UCSD-AML1 (cell line): ENCODE measurements around the gene TSHZ2.

Source experiments
- DNase-seq: peaks from one replicate; lab custom pipeline; 2025; ENCODE audit not compliant: unreplicated experiment; lab: John Stamatoyannopoulos, UW

Gene TSHZ2, protein sequence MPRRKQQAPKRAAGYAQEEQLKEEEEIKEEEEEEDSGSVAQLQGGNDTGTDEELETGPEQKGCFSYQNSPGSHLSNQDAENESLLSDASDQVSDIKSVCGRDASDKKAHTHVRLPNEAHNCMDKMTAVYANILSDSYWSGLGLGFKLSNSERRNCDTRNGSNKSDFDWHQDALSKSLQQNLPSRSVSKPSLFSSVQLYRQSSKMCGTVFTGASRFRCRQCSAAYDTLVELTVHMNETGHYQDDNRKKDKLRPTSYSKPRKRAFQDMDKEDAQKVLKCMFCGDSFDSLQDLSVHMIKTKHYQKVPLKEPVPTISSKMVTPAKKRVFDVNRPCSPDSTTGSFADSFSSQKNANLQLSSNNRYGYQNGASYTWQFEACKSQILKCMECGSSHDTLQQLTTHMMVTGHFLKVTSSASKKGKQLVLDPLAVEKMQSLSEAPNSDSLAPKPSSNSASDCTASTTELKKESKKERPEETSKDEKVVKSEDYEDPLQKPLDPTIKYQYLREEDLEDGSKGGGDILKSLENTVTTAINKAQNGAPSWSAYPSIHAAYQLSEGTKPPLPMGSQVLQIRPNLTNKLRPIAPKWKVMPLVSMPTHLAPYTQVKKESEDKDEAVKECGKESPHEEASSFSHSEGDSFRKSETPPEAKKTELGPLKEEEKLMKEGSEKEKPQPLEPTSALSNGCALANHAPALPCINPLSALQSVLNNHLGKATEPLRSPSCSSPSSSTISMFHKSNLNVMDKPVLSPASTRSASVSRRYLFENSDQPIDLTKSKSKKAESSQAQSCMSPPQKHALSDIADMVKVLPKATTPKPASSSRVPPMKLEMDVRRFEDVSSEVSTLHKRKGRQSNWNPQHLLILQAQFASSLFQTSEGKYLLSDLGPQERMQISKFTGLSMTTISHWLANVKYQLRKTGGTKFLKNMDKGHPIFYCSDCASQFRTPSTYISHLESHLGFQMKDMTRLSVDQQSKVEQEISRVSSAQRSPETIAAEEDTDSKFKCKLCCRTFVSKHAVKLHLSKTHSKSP (N-terminal part only)

DNA sequence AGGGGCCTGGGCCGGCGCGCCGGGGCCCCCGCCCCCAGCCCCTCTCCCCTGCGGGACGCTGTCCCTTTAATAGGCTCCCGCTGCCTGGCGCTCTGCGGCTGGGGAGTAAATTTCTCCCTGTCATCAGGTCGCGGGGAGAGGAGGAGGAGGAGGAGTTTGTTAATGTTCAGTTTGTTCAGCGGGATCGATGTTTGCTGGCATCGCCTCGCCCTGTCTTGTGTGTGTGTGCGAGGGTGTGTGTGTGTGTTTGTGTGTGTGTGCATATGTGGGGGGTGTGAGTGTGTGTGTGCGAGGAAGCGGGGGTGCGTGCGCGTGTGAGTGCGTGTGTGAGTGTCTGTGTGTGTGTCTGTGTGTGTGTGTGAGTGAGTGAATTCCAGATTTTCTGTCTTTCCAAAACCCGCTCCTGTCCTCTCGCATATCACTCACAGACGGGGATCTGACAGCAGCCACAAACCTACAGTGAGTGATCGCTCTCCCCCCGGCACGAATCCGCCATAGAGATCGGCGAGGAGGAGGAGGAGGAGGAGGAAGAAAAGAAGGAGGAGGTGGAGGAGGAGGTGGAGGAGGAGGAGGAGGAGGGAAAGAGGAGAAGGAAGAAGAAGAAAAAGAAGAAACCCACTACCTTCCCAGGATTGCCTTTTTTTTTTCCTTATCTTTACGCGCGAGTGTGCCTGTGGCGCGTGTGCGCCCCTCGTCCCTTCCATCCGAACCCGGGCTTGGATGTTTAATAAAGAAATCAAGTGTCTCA lies at the start of gene TSHZ2:
TSS of gene TSHZ2 (plus strand) at position 169 of the 748 bp plus-strand sequence. CDS start 936 bp downstream, outside the sequence.
- no peak for DNase-seq

DNA sequence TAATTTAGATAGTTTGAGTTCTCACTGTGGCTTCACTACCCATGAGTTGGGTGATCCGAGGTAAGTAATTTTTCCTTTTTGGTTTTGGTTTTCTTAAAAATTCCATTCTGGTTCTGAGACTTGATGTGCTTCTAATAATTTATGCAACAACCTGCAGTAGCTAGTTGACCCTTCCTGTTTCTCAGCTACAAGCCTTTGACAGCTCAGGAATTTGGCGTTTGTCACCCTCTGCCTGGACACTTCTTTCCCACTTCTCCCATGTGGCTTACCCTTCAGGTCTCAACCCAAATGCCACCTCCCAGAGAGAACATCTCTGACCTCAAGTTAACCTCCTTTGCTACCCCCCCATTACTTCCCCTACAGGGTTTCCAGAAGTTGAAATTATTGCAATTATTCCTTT lies 49.7 kb upstream of the TSHZ2 start:
- DNase-seq: no peak

DNA sequence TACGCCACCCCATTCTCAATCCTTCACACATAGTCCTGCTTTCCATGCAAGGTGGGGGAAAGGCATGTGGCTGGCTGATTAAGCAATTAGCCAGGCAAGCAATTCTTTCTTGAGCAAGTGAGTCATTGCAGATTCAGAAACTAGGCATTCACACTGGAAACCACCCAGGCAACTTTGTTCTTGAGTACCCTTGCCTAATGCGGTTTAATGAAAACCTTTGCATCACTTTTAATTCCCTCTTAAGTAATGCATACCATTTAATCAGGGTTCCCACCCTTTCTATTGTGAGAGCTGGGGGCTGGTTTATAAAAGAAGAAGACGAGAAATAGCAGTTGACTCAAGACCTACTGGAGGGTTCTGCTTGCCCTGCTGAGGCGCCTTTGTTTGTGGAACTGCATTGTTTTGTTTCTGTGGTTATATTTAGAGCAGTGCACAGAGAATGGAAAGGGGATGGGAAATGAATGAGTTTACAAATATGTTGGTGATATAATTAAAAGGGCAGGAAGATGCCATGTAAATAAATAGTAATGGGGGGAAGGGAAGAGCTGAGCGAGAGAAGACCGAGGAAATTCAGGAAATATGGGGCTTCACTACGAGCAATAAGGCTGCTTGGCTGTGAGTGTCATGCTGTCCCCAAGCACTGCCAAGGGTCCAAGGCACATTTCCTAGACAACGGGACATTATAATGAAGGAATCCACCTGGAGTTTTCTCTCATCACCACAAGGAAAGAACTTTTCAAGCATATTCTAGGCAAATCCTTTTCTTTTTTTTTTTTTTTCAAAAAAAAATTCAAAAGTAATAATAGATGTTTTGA lies 48.8 kb upstream of the TSHZ2 start:
- no peak for DNase-seq

DNA sequence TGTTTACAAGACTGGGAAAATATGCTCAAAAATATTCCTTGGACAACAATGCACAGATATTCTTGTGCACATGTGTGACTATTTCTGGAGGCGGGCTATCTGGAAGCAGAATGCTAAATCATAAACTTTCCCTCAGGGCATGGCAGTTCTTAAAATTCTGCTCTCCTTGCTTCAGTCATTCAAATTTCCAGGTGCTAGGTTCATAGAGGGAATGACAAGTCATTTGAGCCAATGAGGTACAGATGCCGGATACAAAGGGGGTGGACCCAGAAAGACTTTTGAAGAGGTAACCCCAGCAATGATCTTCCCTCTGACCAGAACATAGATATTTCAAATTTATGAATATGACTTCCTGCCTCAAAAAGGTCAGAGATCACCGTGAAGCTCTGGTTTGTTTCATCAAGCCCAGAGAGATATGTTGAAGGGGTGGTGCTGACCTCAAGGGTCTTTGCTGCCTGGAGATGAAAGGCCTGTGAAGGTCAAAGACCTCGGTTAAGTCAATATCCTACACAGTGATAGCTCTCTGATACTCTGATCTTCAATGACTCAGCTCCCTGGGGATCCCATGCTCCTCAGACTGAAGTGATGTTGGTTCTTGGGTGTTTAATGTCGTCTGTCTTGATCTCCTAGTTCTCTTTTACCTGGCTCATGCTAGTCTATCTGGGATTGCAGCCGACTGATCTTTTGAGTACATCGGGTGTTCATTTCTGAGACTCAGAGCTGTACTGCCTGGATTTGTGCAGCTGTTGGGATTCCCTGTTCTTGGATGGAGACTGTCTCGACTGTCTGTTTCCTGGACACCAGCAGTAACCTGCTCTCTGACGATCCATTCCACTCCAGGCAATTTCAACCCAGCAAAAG lies 47.5 kb upstream of the TSHZ2 start:
- DNase-seq: no peak

DNA sequence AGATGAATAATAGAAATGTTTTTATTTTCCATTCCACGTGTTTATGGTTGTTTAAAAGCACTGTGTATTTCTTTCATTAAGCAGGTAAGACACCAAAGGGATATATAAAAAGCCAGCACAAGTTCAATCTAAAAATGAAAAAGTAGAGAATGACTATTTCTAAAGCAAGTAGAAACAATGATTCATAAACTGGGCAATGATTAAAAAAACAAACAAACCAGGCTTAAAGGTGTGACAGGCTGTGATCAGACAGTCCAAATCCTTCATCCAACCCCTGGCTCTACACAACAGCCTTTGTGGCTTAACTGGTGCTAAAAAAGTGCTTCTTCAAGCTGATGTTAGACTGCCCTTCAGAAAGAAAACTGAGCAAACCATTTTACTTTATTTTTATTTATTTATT lies 45.7 kb upstream of the TSHZ2 start:
- no peak for DNase-seq

DNA sequence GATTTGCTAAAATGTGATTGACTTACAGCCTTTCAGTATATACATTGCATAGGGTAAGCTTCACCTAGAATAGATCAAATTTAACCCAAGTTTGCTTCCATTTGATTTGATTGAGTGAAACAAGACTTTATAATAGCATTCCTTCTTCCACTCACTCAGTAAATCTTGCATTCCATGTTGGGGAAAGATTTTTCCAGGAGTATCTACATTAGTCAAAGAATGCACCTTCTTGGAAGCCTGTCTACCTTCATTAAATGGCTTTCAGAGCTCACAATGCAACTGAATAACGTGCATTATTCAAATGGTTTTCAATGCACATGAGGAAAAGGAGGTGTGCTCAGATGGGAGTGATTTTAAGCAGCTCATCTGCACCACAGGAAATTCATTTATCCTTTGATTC lies 38.3 kb upstream of the TSHZ2 start:
- no peak for DNase-seq

DNA sequence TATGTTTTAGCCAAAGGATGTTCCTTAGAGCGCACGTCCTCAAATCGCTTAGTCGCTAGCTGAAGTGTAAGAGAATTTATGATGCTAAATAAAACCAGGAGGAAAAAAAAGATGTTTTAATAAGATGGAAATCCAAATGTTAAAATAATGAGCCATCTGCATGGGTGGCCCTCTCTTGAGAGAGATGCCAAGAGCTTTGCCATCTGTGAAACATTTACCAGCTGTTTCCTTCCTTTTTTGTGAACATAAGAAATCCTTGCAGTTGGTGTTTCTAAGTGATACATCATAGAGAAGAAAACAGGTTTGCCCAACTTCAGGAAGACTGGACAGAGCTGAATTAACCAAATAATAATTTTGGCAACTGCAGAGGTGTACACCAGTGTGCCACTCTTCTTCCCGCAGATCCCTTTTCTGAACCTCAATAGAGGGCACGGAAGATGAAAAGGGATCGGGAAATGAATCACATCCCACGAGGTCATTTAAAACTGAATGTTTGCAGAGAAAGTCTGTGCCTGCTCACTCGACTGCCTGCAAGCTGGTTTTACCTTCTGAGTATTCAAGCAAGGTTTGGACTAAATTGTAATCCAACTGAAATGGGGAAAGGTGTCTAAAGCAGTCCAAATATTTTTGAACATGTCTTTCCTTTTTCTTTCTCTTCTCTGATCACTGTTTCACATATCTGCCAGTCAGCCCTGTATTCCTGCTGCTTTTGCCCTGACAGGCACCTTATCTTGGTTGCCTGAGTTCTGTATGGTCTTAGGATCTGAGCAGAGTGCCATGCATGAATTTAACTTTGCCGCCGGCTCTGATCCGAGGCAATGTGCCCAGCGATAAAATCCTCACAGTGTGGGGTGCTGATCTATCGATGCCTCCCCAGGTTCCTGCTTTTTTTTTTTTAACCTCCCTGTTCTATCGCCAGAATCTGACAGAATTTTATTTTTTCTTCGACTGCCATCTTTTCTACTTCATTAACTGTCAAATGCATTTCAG lies 35.5 kb upstream of the TSHZ2 start:
- no peak for DNase-seq

DNA sequence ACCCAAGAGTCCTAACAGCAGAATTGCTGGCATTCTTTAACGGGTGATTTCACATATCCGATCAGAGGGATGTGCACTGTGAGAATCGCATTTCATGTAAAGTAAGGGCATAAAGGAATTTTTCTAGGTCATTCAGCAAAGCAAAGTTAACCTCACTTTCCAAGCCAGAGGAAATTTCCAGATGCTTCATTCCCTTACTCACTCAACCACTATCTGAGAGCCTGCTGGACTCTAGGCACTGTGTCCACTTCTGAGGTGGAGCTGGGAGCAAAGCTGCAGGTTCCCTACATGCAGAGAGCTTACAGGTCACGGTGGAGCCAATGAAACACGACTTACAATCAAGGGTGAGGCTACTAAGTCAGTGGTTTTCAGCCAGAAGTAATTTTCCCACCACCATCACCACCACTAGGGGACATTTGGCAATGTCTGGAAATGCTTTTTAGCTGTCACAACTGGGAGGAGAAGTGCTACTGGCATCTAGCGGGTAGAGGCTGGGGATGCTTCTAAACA lies 34.5 kb upstream of the TSHZ2 start:
- no peak for DNase-seq

DNA sequence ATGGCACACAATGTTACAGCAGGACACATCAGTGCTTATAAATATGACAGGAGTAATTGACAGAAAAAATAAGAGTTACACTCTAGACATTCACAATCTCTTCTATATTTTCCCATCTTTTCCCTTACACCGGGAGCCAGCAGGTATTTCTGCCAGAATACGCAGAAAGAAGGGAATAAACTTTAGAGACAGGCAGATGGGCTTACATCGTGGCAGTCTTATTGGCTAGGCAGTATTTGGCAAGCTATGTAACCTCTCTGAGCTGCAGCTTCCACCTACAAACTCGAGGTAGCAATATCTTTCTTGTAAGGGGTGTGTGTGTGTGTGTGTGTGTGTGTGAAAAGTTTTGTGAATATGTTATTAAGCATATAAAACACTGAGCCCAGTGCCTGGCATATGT lies 33.0 kb upstream of the TSHZ2 start:
- no peak for DNase-seq

DNA sequence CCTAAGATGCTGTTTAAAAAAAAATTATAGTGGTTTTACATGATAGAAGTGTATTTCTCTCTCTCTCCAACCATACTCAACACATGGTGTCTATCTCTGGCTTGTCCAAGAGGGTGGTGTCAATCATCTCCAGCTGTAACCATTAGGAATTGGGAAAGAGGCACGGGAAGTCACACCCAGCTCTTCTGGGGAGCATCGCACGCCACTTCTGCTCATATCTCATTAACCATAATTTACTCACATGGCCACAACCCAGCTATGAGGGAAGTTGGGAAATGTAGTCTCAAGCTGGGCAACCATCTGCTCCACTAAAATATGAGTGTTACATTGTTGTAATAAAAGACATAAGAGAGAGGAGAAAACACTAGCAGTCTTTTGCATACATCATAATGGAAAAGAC lies 30.4 kb upstream of the TSHZ2 start:
- DNase-seq: no peak

DNA sequence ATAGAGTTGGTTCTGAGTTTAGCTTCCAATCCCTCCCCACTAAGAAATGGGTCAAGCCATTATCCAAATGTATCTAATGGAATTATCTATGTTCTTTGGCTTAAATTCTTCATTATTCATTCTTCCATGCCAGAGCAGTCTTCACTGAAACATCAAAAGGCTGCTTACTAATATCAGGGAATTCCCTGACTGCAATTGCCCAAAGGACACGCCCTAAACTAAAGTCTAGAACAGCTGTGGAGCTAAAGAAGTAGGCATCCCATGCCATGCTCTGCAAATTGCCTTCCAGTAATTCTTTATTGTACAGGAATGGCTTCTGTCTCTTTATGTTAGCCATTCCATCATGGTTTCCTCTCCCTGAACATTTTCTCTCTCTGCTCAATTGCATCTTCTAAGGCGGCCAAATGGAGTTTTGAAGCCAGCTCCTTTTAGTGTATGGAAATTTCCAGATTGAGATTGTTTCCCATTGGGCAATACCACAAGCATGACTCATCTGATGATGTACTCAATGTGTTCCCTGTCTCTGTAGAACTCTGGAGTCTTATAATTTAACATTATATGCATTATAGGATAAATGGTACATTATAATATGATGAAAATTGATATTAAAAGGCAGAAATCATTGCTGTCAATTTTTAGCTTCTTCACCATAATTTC lies 28.8 kb upstream of the TSHZ2 start:
- no peak for DNase-seq

DNA sequence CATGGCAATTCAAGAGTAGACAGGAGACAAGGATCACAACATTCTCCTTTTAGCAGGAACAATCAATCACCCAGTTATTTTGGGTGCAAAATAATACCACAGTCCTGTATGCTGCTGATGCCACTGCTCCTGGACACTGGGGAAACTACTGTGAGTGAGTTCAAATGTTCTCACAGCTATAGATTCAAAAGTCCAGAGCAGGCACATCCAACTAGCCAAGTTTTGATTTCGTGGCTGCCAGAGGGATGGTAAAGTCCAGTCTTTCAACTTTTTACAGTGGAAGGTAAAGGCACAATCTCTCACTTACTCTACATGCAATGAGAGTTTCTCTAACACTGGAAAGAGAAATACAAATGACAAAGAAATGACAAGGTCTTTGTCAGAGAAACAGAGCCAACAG lies 26.9 kb upstream of the TSHZ2 start:
- DNase-seq: no peak

DNA sequence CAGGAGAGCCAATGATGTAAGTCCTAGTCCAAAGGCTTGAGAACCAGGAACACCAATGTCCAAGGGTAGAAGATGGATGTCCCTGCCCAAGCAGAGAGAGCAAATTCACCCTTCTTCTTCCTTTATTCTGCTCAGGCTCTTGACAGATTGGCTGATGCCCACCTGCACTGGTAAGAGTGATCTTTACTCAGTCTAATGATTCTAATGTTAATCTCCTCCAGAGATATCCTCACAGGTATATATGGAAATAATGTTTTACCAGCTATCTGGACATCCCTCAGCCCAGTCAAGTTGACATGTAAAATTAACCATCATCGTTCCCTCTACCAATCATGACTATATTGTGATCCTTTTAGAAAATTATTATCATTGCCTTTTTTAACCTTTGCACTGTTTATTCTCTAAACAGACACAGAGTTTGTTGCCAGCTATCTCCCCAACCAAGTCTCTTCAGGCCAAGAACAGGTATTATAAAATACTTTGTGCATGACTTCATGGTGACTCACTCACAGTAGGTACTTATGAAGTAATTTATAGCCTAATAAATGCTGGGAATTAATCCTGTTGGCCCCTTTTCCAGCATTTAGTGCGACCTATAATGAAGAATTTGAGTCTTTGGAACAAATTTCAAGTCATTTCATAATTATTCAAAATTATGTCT lies 26.2 kb upstream of the TSHZ2 start:
- DNase-seq: no peak

DNA sequence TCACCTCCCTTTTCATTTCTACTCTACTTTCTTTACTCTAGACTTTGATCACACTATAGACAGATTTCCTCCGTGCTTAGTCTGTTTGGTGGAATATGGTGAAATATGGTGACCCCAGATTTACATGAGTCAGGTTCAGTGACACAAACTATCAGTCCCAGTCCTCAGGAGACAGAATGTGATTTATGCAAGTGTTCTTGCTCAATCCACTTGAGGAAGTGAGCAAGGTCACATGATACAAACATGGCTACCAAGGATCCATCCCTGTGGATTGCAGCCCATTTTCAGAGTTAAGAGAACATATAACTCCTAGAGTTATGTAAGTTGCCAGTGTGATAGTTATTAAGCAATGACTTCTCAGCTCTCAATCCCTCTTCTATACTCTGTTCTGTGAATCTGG lies 23.7 kb upstream of the TSHZ2 start:
- DNase-seq: no peak

DNA sequence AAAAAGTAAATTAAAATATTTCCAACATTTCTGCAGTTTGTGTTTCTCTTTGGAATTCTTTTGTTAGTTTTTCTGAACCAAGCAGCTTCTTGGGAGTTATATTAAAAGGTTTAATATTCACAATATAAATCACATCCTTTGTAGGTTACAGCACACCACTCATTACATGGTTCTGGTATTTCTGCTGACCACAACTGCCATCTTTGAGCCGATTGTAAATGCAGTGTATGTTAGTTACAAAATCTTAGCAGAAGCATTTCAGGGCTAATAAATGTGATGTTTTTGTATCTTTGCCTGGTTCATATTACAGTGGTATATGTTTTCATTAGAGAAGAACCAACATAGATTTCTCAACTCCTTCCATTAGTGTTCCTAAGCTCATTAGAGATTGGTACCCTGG lies 19.1 kb upstream of the TSHZ2 start:
- DNase-seq: no peak

DNA sequence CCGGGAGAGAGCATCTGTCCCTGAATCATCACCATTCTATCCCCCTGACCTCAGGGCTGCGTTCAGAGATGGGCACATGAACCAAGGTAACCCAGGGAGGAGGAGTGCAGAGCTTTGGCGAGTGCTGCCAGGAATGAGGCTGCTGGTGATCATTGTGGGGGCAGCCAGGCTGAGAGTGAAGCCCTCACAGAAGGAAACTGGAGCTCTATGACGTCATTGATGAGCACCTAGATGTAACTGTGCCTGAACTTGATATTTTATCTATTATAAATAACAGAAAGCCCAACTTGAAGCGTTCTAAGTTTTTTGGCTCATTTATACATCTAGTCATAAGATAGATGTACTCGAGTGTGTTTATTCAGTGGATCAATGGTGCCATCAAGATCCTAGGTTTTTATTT lies 17.3 kb upstream of the TSHZ2 start:
- no peak for DNase-seq

DNA sequence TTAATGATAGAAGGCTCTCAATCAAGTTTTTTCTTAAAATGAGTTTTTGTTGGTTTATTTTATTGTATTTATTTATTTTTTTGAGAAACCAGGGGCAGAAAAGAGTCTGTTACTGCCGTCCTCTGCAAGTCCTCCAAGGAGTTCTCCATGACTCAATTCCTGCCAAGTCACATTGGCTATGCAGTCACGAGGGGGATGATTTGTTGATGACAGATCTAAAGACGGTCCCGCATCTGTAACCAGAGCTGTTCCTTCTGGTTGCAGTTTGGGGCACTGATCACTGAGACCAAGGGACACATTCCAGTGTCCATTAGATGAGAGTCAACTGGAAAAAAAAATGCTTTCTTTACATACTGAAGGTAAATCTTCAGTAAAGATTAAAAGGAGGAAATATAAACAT lies 13.9 kb upstream of the TSHZ2 start:
- DNase-seq: no peak
